DMS53 treated with DMSO at 0.1 percent for 48 hours (cell line): ENCODE data around the gene ADAMTS3.
A peak's percentile ranks its signal among the peaks of the same experiment; 100 is the strongest.

ENCODE experiments used
- DNase-seq: peaks from one replicate; lab custom pipeline; 2025; ENCODE audit not compliant: unreplicated experiment; lab: John Stamatoyannopoulos, UW

ADAMTS3 gene

DNA sequence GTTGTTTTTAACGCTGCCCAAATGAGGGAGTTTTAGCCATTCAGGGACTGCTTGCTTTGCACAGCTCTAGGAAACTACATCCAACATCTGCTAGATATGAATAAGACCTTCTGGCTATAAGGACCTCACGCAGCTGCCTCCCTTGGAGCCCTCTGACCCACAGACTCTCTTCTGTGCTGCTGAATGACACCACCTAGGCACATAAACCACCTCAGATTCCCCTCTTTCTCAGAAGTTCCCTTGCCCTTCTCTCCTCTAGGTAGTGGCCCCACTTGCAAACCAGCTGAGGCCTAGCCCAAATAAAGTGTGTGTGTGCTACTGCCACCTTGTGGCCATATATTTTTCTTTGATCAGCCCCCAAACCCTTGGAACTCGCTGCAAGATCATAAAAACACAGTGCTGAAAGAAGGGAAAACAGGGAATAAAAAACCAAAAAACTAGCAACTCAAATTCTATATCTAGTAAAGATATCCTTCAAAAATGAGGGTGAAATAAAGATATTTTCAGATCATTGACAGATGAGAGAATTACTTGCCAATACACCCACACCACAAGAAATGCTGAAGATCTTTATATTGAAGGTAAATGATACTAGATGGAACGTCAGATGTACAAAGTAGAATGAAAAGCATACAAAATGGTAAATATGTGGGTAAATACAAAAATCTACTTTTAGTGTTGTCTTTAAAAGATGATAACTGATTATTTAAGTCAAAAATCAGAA, 265.9 kb downstream of the ADAMTS3 start:
- no peak for DNase-seq

DNA sequence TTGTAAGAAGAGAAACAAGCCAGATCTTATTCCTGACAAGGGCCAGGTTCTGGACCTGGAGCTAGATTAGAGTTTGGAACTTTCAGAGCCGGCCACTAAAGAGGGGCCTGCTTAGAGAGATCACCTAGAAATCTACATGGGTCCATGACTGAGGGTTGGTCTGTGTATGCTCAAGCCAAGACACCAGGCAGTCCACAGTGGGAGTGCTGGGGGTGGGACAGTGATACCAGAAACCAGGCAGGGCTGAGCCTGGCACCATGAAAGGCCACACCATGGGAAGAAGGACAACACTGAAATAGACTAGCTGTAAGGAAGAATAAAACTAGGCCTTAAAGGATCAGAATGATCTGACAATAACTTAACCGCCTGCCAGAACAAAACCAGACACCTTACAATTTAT, 267.3 kb downstream of the ADAMTS3 start:
- DNase-seq: no peak

DNA sequence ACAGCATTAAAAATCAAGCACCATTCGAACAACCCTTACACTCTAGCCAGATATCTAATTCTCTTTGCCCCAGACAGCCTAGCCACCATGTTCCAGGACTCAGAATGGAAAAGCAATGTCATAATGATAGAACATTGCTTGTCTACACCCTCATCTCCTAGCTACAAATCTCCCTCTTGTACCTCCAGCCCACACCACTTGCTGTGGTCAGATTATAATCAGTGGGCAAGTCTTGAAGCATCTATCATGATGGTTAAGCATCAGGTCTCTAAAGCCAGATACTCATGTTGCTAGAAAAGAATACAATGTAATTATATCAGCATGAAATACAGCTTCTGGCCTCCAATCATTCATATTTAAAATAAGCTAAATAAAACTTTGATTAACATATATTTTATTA, 268.9 kb downstream of the ADAMTS3 start:
- no peak for DNase-seq

DNA sequence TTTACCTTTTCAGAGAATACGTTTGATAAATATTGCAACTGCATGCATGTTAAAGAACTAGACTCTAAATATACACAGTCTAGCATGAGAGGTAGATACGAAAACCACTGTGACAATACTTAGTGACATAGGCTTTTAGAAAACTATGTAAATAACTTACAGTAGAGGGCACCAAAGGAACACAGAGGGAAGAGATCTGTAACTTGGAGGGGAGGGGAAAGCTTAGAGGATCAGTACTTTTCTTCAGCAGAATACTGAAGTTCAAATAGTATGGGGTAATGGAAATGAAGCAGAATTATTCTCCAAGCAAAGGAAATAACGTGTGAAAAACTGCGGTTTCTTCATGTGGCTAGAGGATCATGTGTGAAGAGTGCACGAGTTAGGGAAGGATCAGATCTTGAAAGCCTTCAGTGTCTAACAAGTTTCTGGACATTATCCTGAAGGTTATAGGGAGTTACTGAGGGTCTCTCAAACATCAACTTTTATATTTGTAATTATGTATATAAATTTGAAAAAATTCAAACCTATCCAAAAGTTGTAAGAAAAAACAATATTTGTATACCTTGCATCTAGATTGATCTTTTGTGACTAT, 273.0 kb downstream of the ADAMTS3 start:
- peak; percentile 37 for DNase-seq

DNA sequence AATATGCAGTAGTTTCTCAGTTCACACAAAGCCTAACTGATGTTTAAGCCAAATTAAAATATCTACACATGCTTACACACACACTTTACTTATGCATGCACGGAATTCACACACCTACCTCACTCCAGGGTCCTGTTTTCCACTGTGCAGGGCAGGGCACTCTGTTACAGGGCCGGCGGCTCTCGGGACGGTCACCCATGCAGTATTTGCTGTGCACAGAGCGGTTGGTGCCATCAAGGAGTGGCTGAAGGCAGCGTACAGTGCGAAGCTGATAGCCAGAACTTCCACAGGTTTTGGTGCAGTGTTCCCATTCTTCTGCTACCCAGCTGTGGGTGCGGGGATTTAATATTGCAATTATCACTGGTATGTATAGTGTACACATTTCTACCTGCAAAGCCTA, 278.3 kb downstream of the ADAMTS3 start:
- no peak for DNase-seq

DNA sequence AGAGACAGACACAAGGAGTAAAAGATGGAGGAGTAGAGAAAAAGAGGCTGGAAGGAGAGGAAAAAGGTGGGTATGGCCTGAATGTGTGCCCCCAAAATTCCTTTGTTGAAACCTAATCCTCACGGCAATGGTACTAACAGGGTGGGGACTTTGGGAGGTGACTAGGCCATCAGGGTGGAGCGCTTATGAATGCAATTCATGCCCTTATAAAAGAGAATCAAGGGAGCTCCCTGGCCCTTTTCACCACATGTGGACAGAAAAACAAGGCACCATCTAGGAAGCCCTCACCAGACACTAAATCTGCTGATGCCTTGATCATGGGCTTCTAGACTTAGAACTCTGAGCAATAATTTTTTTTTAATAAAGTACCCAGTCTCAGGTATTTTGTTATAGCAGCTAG, 282.1 kb downstream of the ADAMTS3 start:
- DNase-seq: no peak

DNA sequence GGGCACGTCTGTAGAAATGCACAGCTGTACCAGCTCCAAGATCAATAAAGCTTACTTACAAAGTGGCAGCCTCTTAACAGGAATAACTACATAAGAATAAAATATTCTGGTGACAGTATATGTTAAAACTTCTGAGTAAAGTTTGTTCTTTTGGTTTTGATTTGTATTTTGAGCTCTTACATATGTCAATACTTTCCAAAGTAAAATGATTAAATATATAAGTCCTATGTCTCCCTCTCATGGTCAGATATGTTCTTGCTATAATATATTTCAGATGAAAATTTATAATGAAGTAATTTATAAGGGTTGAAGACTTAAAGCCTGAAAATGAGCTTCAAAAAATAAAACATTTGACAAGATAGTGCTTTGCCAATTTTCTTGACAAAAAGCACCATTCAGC, 282.8 kb downstream of the ADAMTS3 start:
- peak; percentile 29 for DNase-seq

DNA sequence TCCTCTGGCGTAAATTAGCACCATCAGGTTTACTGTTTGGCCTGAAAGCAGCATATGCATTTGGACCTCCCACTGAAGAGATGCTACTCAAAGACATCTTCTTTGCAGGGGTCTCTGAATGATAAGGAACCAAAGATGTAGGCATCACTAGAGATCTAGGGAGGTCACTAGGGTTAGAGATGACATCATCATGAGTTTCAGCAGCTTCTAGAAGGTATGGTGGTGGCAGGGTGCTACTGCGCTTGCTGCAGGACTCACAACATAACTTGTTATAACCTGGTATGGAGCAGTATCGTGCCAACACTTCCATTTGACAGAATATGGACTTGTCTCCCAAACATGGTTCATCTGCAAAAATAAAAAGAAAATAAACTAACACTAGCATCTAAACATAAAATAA, 285.7 kb downstream of the ADAMTS3 start:
- DNase-seq: no peak

DNA sequence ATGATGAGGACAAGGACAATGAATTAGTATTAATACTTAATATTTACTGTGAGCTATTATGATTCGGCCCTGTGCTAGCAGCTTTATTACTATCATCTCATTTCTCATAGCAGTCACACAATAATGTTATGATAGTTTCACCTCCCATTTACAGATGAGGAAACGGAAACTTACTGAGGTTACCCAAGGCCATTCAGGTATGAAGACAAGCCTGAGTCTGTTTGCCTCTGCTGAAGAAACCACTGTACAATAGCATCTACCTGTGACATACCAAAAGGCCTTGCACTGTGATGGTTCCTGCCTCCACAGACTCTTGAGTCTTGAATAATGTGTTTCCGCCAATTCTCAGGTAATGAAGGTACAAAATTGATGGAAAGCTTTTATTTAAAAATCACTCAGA, 288.8 kb downstream of the ADAMTS3 start:
- DNase-seq: no peak

DNA sequence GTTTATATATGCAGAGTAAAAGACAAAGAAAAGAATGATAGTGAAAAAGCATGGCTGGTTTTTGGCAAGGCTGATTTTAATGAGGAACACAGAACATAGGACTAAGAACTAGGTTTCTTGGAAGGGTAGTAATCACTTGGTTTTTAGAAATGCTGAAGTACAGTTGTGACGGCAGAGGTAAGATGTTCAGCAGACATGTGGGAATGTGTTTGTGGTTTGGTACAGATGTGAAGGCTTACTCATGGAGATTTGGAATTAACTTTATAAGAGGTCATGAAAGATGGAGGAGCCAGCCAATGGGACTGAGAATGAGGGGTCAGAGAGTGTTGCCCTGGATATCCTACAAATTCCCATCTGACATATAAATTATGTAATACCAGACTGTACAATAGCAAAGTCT, 293.6 kb downstream of the ADAMTS3 start:
- no peak for DNase-seq

DNA sequence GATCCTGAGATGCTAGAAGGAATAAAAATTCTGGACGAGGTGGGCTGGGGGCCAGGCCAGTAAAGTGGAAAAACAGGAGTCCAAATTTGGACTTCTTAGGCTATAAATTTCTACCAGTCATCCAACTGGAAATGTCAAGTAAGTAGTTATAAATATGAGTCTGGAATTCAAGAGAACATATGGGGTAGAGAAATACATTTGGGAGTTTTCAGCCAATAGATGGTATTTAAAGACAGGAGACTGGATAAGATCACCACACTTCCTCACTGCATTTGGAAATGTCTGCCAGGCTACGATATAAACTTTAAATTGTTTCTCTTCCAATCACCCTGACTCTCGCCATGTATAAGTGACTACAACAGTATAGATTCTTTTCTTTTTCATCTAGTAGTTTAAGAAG, 294.8 kb downstream of the ADAMTS3 start:
- no peak for DNase-seq

DNA sequence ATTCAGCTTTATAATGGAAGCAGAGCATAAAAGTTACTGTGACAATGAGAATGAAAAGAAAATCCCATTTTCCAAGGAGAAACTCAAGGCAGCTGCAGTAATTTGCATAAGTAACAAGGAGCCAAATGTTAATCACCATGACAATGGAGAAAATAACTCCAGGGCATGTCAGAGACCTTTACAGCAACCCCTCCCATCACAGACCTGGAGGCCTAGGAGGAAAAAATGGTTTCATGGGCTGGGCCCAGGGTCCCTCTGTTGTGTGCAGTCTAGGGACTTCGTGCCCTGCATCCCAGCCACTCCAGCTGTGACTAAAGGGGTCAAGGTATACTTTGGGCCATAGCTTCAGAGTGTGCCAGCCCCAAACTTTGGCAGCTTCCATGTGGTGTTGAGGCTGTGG, 313.8 kb downstream of the ADAMTS3 start:
- no peak for DNase-seq

DNA sequence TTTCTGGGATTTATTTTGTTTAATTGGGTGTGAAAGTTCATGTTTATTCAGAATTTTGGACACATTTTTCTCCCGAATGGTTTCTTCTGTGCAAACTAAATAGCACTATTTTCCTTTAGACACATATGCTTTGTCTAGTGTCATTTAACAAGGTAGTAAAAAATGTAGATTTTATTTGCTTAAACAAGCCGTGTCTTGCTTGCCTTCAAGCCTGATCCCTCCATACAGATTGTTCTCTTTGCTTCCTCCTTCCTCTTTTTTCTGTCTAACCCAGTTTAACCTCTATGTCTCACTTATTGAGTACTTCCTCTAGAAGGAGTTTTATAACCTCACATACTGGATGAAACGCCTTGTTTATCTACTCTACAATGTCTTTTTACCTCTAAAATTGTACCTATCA, 325.4 kb downstream of the ADAMTS3 start:
- no peak for DNase-seq

DNA sequence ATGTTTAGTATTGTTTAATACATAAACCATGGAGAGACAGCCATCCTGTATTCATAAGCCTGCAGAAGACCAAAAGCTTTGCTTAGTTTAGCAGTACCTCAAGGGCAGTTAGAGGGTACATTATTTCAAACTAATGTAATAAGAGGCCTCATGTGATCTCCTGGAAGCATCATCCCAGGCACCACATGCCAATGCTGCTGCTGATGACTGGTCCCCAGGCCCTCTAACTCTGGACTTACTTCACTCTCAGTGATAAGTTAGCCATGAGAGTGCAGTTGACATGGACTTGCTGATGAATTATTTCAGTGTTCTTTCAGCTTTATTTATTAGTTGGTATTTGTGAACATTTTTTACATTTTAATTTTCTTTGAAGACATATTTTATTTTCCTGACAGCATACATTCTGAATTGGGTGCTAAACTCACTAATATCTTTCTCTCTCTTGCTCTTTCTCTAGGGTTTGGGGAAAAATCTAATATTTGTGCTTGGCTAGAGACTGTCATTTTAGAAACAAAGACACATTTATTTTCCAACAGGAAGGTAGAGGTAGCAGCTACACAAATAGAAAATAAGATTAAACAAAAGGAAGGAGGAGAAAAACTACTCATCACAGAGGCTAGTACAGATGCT, 329.4 kb downstream of the ADAMTS3 start:
- no peak for DNase-seq
